Endothelial cell (in vitro differentiated cells): ENCODE results near the gene MMRN1. TPM values are rescaled to one million over a fixed set of nuclear protein-coding genes. Genes with fewer than 3 reads are reported as not detected.

ENCODE experiments used
- DNase-seq: peaks from one replicate; pipeline ENCODE4 v3.0.0; 2021; ENCODE audit warnings: low spot score
- H3K27ac Mint-ChIP-seq: one replicate; pipeline ENCODE4 v1.8.0; 2021; ENCODE audit warnings: mixed read lengths, inconsistent platforms; ENCODE audit not compliant: unreplicated experiment
- H3K27me3 Mint-ChIP-seq: one replicate; pipeline ENCODE4 v1.8.0; 2021; ENCODE audit warnings: mild to moderate bottlenecking, moderate library complexity, mixed read lengths, inconsistent platforms; ENCODE audit not compliant: unreplicated experiment
- H3K36me3 Mint-ChIP-seq: one replicate; pipeline ENCODE4 v1.8.0; 2021; ENCODE audit warnings: mild to moderate bottlenecking, low read depth, mixed read lengths, inconsistent platforms; ENCODE audit not compliant: unreplicated experiment
- H3K4me1 Mint-ChIP-seq: one replicate; pipeline ENCODE4 v1.8.0; 2021; ENCODE audit warnings: mild to moderate bottlenecking, mixed read lengths, inconsistent platforms; ENCODE audit not compliant: unreplicated experiment
- H3K4me3 Mint-ChIP-seq: one replicate; pipeline ENCODE4 v1.8.0; 2021; ENCODE audit warnings: mild to moderate bottlenecking, mixed read lengths, inconsistent platforms; ENCODE audit not compliant: unreplicated experiment
- H3K9me3 Mint-ChIP-seq: one replicate; pipeline ENCODE4 v1.8.0; 2021; ENCODE audit warnings: mixed read lengths, inconsistent platforms; ENCODE audit not compliant: unreplicated experiment
- total RNA-seq: library from RNA; stranded (reverse); fragmentation: NEBNext Ultra II Directional; extraction: Animal tissue kit (Norgen Biotek cat#: 25700); gene quantifications from one replicate; pipeline ENCODE4 v1.2.1, GENCODE V29; 2021; ENCODE audit not compliant: unreplicated experiment
- TF ChIP-seq, protein P1 (sequence below): fragments of 200-600 bp; sonication (generic); IDR thresholded peaks from one replicate; pipeline ENCODE4 v1.5.0; 2021; ENCODE audit warnings: antibody characterized with exemption; ENCODE audit not compliant: unreplicated experiment

MMRN1 gene
- total RNA-seq, 1 donor from 2014 or later: 304 TPM

DNA sequence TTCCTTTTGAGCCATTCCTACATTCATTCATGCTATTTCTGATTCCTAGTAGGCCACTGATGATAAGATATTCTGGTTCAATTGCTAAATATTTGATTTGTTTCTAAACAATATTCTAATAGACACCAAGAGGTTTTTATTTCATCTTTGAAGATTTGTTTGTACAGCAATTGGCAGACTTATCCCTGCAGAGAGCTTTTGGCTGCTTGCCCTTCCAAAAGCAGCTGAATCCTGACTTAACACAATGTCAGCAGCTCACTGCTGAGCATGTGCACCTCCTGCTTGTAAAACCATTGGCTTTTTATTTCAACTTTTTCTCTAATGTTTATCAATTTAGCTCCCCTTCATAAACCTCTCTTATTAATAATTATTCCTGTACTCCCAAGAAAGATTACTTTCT is 45.3 kb downstream of the MMRN1 start:
- Mint-ChIP-seq H3K36me3 (no peaks in the 10 kb centered on the region), H3K4me1 (no peaks in the 10 kb centered on the region), H3K27me3 (no peaks in the 10 kb centered on the region), H3K27ac (no peak overlapping the region), H3K9me3 (no peaks in the 10 kb centered on the region), H3K4me3 (no peak overlapping the region)
- DNase-seq: no peak
- TF ChIP-seq, protein P1, sequence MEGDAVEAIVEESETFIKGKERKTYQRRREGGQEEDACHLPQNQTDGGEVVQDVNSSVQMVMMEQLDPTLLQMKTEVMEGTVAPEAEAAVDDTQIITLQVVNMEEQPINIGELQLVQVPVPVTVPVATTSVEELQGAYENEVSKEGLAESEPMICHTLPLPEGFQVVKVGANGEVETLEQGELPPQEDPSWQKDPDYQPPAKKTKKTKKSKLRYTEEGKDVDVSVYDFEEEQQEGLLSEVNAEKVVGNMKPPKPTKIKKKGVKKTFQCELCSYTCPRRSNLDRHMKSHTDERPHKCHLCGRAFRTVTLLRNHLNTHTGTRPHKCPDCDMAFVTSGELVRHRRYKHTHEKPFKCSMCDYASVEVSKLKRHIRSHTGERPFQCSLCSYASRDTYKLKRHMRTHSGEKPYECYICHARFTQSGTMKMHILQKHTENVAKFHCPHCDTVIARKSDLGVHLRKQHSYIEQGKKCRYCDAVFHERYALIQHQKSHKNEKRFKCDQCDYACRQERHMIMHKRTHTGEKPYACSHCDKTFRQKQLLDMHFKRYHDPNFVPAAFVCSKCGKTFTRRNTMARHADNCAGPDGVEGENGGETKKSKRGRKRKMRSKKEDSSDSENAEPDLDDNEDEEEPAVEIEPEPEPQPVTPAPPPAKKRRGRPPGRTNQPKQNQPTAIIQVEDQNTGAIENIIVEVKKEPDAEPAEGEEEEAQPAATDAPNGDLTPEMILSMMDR: no peak

- H3K36me3 Mint-ChIP-seq: no peaks in the 10 kb centered on the region
- H3K27me3 Mint-ChIP-seq: no peaks in the 10 kb centered on the region
- H3K9me3 Mint-ChIP-seq: no peaks in the 10 kb centered on the region
- TF ChIP-seq, protein P1: no peak
- no peak overlapping the region for H3K4me3 Mint-ChIP-seq
- DNase-seq: no peak
- no peaks in the 10 kb centered on the region for H3K4me1 Mint-ChIP-seq
- no peak overlapping the region for H3K27ac Mint-ChIP-seq
These were observed 48.2 kb downstream of the MMRN1 start for GRCh38 chr4:89942811-89943210.

DNA sequence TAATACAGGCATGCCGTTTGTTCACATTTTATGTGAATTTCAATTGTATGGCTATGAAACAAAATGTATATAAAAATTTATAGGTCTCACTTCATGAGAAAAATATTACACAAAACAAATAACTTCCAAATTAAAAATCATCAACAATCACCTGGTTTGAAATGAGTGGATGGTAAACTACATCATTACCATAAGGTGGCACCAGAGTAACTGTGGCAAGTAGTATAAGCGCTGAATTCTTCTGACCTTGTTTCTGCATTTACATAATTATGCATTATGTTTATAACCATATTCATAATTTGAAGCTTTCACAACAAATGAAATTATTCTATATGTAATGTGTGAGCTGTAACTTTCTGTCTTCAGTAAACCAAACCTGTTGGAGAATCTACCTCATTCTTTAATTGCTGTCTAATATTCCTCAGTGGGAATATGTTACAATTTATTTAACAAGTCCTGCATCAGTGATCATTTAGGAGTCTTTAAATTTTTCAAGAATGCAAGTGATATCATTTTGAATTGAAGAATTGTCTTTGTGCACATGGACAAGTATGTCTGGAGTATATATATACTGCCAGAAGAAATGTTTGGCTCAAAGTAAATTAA is 55.2 kb downstream of the MMRN1 start:
- H3K36me3 Mint-ChIP-seq: no peaks in the 10 kb centered on the region
- no peak for DNase-seq
- H3K4me3 Mint-ChIP-seq: no peak overlapping the region
- H3K27me3 Mint-ChIP-seq: no peaks in the 10 kb centered on the region
- H3K9me3 Mint-ChIP-seq: no peaks in the 10 kb centered on the region
- TF ChIP-seq, protein P1: no peak
- H3K27ac Mint-ChIP-seq: no peak overlapping the region
- no peaks in the 10 kb centered on the region for H3K4me1 Mint-ChIP-seq

GRCh38 chr4:89952458-89952857 is 57.8 kb downstream of the MMRN1 start:
- H3K36me3 Mint-ChIP-seq: no peaks in the 10 kb centered on the region
- no peaks in the 10 kb centered on the region for H3K27me3 Mint-ChIP-seq
- DNase-seq: no peak
- H3K4me1 Mint-ChIP-seq: peaks cover 8% of the 10 kb centered on the region
- no peak overlapping the region for H3K4me3 Mint-ChIP-seq
- TF ChIP-seq, protein P1: no peak
- H3K27ac Mint-ChIP-seq: no peak overlapping the region
- no peaks in the 10 kb centered on the region for H3K9me3 Mint-ChIP-seq

DNA sequence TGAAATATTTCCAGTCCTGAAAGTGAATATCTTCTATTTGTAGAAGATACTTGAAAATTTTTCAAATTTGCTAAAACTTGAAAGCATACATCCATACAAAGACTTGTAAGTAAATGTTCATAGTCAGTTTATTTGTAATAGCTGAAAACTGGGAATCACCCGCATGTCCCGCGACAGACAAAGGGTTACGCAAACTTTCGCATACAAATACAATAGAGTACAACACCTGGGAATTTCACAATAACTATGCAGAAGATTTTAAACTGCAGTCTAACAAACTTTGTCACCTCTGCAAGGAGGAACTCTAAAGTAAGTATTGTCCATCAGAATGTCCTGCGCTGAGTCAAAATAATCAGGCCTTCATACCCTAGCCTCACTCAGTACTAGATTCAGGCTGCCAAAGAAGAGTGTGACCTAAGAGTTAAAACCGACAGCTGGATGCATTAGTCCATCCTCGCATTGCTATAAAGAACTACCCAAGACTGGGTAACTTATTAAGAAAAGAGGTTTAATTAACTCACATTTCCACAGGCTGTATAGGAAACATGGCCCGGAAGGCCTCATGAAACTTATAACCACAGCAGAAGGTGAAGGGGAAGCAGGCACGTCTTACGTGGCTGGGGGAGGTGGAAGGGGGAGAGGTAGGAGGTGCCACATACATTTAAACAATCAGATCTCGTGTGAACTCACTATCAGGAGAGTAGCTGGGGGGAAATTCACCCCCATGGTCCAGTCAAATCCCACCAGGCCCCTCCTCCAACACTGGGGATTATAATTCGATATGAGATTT is 60.4 kb downstream of the MMRN1 start:
- peaks cover 8% of the 10 kb centered on the region for H3K4me1 Mint-ChIP-seq
- H3K27ac Mint-ChIP-seq: no peak overlapping the region

More for the DNA sequence above, 60.4 kb downstream of the MMRN1 start:
- H3K36me3 Mint-ChIP-seq: no peaks in the 10 kb centered on the region
- no peaks in the 10 kb centered on the region for H3K27me3 Mint-ChIP-seq
- TF ChIP-seq, protein P1: no peak
- peak overlapping the region; percentile 21 for H3K4me3 Mint-ChIP-seq
- no peaks in the 10 kb centered on the region for H3K9me3 Mint-ChIP-seq
- DNase-seq: no peak
